A673 (cell line): Measurements from ENCODE around the gene DNAAF5.

ENCODE experiments used
- EZH2 ChIP-seq: fragments of 200-600 bp; sonication (generic); IDR thresholded peaks from 2 replicates; pipeline ENCODE4 v1.6.1; 2017; ENCODE audit warnings: borderline replicate concordance, low read depth, mild to moderate bottlenecking, mixed read lengths, antibody characterized with exemption, low read length; ENCODE audit not compliant: poor library complexity, severe bottlenecking
- TF ChIP-seq, protein P1 (sequence below): fragments of 300-800, 200-600 bp; sonication (generic); conservative IDR thresholded peaks from 2 replicates; pipeline ENCODE4 v1.5.1; 2017; ENCODE audit warnings: low read depth, mild to moderate bottlenecking, antibody characterized with exemption, low read length, moderate library complexity, mixed read lengths

DNA sequence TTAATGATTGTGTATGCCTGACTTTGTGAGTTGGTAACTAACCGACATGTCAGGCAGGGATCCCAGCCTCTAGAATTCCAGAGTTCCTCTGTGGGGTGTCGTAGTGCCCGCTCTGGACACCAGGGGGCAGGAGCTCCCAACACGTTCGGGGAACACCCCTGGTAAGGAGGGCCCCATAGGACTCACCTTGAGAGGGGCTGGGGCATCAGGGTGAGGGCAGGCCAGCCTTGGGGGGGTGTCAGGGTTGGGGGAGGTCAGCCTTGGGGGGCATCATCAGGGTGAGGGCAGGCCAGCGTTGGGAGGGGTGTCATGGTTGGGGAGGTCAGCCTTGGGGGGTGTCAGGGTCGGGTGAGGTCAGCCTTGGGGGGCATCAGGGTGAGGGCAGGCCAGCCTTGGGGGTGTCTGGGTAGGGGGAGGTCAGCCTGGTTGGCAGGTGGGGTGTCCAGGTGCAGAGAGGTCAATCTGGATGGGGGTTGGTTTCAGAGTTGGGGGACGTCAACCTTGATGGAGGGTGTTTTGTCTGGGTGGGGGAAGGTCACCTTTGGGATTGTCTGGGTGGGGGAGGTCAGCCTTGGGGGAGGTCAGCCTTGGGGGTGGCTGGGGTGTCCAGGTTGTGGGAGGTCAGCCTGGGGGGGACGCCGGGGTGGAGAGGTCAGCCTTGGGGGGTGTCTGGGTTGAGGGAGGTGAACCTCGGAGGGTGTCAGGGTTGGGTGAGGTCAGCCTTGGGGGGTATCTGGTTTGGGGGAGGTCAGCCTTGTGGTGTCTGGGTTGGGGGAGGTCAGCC lies 60.2 kb downstream of the DNAAF5 start:
- TF ChIP-seq, protein P1, sequence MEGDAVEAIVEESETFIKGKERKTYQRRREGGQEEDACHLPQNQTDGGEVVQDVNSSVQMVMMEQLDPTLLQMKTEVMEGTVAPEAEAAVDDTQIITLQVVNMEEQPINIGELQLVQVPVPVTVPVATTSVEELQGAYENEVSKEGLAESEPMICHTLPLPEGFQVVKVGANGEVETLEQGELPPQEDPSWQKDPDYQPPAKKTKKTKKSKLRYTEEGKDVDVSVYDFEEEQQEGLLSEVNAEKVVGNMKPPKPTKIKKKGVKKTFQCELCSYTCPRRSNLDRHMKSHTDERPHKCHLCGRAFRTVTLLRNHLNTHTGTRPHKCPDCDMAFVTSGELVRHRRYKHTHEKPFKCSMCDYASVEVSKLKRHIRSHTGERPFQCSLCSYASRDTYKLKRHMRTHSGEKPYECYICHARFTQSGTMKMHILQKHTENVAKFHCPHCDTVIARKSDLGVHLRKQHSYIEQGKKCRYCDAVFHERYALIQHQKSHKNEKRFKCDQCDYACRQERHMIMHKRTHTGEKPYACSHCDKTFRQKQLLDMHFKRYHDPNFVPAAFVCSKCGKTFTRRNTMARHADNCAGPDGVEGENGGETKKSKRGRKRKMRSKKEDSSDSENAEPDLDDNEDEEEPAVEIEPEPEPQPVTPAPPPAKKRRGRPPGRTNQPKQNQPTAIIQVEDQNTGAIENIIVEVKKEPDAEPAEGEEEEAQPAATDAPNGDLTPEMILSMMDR: peak; percentile 94
- no peak for TF ChIP-seq EZH2
